NCI-H187 treated with DMSO at 0.1 percent for 48 hours (cell line): ENCODE measurements around the gene NDST4.

Experiments used
- DNase-seq: peaks from one replicate; lab custom pipeline; 2025; lab: John Stamatoyannopoulos, UW

Gene NDST4

GRCh38 chr4:115113506-115114106 lies at the start of gene NDST4:
Gene NDST4 (minus strand): TSS chr4:115113620. CDS start chr4:115077036, 36,584 bp downstream.
- no peak for DNase-seq

DNA sequence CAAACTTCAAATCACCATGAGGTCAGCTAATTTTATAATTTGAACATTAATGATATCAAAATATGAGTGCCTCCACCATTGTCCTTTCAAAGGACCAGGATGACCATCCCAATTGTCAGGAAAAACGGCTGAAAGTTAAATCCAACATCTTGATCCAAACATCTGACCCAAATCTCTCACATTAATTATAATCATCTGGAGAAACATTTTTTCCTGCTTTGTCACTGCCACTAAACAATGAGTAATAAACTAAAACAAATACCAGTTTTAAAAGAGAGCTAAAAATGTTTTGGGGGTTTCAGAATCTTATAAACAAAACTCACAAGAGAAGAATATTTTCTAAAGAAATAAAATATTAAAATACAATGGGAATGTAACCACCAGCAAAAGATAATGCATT lies 45.7 kb upstream of the NDST4 start:
- DNase-seq: no peak

GRCh38 chr4:115158296-115158695 lies 44.9 kb upstream of the NDST4 start:
- no peak for DNase-seq

DNA sequence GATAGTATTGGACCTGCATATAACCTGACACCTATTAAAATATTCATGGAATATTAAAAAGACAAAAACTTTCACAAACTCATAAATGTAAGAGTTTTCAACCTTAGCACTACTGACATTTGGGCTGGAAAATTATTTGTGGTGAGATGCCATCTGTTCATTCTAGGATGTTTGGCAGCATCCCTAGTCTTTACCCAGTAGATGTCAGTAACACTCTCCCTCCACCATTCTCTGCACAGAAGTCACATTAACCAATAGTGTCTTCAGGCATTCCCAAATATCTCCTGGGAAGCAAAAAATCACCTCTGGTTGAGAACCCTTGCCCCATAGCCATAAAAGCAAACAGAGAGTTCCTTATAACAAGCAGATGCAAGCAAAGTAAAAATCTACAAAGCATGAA lies 41.4 kb upstream of the NDST4 start:
- DNase-seq: no peak

GRCh38 chr4:115152965-115153364 lies 39.5 kb upstream of the NDST4 start:
- no peak for DNase-seq

DNA sequence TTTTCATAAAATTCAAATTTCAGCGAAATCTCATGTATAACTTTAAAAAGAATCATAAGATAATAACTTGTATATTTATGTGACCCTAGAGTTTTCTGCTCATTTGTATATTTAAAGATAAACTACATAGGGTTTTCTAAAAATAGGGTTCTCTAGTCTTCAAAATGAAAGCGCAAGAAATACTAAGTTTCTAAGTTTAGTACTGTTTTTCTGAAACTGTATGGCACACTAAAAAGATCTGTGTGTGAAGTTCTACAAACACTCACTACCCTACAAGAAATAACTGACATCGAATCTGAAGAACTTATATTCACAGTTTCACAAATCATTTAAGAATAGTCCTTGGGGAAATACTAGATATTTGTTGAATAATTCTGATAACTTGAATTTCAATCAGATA lies 38.7 kb upstream of the NDST4 start:
- no peak for DNase-seq

GRCh38 chr4:115149106-115149505 lies 35.7 kb upstream of the NDST4 start:
- no peak for DNase-seq

- no peak for DNase-seq
Measured at GRCh38 chr4:115145393-115146160, 32.2 kb upstream of the NDST4 start.

DNA sequence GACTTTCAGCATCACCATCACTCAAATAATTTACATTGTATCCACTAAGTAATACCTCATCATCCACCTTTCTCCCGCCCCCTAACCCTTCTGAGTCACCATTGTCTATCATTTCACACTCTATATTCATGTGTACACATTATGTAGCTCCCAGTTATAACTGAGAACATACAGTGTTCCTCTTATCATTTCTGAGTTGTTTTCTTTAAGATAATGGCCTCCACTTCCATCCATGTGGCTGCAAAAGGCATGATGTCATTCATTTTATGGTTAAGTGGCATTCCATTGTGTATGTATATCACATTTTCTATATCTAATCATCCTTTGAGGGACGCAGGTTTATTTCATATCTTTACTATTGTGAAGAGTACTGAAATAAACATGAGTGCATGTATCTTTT lies 14.6 kb upstream of the NDST4 start:
- DNase-seq: no peak

GRCh38 chr4:115126491-115126890 lies 13.1 kb upstream of the NDST4 start:
- DNase-seq: no peak

DNA sequence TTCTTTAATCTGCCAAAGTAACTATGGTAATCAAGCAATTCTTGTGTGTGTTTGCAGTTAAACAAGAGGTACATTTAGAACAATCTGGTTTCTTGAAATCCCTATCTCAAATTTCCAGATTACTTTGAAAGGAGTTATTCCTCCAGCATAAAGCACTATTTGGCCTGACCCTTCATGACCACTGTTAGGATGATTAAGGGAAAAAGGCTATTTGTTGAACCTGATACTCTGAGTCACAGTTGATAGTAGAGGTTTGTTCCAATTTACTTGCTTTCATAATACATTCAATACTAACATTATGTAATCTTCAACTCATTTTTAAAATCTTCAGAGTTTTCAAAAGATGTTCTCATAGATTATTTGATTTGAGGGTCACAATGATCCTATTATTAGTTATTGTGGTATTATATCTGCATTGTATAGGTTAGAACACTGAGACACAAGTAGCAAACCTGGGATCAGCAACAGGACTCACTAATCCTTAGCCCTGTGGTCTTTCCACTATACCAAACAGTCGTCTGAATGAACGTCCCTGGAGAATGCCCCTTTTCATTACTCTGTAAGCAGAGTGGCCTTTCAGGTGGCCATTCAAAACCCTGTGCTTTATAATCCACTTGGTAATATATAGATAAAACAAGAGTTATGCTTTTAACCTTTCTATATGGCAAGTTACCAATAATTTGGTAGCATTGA lies 8.1 kb upstream of the NDST4 start:
- DNase-seq: no peak

DNA sequence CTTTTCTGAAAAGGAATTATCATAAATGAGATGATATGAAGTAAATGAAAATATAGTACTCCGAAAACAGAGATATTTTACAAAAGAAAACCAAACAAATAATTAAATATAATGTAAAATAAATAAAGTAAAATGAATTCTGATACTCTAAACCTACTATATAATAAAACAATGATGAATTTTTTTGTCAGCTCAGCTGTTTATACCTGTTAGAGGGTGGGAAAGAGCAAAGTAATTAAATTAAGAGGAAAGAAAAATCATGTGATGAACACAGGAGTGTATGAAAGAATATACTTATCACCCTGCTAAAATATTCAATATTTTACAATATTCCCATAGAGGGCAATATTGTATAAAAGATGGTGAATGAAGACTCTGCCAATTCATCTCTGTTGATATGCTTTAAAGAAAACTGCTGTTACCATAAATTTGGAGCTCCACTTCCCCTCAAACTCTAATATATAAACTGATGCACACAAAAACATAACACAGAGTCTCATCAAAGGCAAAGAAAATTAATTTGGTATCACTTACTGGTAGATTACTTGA lies 6.5 kb upstream of the NDST4 start:
- DNase-seq: no peak

DNA sequence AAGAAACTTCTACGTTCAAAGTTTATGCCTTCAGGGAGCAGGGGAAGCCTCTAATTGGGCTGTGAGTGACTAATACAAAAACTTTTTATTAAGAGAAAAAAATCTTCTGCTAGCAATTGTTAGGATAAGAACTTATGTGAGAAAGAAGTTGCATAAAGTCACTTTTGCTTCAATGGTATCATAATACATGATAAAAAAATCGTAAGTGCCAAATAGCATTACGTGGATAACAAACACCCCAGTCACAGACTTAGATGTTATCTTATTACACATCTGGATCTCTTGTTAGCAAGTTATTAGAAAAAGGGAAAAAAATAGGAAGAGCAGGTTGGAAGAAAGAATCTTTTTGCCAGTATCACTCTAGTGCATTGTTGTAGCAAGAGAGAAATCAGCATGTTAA lies 4.2 kb upstream of the NDST4 start:
- no peak for DNase-seq

DNA sequence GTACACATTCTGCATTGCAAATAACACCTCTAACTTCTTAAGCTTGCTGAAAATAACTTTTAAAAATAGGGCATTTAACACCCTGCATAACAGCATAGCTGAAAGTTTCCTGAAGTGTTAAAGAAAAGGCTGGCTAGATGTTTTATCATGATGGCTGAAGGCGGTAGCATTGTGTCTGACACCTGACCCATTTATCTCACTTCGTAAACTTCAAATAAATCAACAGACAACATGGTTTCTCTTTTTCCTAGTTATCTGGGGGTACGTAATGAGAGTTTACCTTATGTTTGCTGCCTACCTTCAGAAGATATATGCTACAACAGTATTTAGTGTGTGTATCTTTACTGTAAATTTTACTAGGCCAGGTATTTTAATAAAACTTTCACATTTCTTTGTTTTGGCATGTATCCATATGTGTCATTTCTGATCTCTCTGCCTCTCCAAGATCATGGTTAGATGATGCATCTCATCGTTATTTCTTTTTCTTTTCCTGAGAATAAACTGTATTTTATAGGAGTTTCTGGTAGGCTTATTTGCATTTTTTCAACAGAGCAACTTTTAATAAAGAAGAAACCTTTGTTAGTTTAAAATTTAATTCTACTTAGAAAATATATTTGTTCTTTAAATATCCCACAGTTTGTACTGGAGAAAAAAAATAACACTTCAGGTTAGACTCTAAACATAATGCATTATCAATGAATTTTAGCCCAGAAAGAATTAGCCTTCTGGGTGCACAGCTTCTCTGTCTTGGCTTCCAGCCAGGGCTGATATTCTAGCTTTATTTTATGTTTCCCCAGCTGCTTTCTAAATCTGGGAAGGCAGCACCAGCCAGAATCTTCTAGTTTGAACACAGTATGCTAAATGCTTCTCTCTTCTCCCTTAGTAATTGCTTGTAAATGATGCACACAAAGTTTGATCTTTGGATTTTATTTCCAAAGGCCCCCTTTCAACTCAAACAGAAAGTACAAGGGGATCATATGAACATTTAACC lies 2.9 kb downstream of the NDST4 start:
- DNase-seq: no peak

DNA sequence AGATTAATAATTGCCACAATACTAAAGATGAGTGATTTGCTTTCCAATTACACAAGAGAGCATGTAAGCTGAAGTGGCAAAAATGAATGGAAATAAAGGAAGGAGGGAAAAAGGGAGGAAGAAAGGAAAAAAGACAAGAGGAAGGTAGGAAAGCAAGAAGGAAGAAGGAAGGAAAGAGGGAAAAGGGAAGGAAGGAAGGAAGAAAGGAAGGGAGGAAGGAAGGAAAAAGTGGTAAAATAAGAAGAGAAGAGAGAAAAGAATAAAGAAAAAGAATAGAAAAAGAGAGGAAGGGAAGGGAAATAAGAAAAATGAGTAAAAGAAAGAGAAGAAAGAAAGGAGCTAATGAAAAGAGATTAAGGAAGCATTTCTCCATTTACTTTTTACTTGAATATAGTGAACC lies 4.6 kb downstream of the NDST4 start:
- DNase-seq: no peak

- no peak for DNase-seq
Measured at GRCh38 chr4:115107411-115107810, 6.0 kb downstream of the NDST4 start.

DNA sequence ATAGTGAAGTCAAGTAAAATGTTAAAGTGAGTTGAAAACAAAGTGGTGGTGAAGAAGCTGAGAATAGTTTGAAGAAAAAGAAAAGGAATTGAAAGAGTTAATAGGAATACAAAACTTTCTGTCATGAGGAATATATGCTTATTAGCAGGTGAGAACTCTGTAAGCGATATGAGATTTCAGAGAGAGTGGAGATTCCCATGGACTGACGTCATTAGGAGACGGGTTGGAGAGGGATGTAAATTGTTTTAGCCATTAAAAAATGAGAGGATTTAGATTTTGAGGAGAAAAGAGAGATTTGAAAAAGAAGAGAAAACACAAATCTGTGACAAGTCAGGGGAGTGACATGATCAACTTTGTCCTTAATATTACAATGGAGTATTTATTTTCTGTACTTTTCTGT lies 11.7 kb downstream of the NDST4 start:
- DNase-seq: no peak

GRCh38 chr4:115090483-115091075 lies 22.8 kb downstream of the NDST4 start:
- DNase-seq: no peak

- no peak for DNase-seq
Measured at GRCh38 chr4:115082633-115083032, 30.8 kb downstream of the NDST4 start.

DNA sequence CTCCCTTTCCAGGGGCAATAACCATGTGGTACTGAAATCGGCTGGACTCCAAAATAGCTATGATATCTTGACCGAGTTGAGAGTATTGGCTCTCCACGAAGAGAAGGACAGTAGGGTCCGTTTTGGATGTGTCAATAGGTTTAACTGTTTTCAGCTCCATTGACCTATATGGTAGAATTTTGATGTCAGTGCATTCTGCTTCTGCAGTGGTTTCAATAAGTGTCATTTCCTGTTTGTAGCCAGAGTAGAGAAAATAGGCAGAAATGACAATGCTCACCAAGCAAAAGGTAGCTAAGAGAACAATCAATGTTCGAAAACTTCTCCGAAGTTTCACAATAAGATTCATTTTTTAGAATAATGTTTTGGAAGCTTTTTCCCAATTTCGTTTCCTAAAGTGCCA lies 36.7 kb downstream of the NDST4 start:
- no peak for DNase-seq

DNA sequence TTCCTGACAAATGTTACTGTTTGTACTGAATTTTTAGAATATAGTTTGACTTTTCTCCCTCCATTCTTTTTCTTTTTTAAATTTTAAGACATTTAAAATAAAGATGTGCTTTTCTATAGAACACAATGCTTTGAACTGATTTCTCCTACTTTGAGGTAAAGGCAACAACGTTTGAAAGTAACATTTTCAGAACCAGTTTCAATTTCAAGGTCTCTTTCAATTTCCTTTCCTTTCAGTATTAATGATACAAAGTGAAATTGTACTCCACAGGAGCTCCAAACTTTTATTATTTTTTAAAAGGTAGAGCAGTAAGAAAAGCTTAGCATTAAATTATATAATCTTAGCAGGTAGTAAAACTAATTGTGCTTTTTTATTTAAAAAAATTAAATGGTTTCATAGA lies 54.9 kb downstream of the NDST4 start:
- no peak for DNase-seq
